Activated naive CD4-positive, alpha-beta T cell treated with anti-CD3 and anti-CD28 coated beads for 36 hours (primary cell): ENCODE results near the gene C6orf15. TPM values are rescaled to one million over a fixed set of nuclear protein-coding genes. Genes with fewer than 3 reads are reported as not detected.
A peak's percentile ranks its signal among the peaks of the same experiment; 100 is the strongest.

ENCODE experiments used
- CTCF ChIA-PET: fragments of 350-600 bp; sonication (Branson Sonifier 250); formaldehyde crosslinking; loops from one replicate; lab custom pipeline; 2021; ENCODE audit warnings: antibody characterized with exemption; lab: Charles Lee
- DNase-seq: peaks from one replicate; pipeline ENCODE4 v3.0.0-alpha.2; 2020
- H3K27ac Mint-ChIP-seq: one replicate; pipeline ENCODE4 v1.8.0; 2021; ENCODE audit warnings: mild to moderate bottlenecking, mixed read lengths
- H3K27me3 Mint-ChIP-seq: one replicate; pipeline ENCODE4 v1.8.0; 2021; ENCODE audit warnings: low read depth, mixed read lengths
- H3K36me3 Mint-ChIP-seq: one replicate; pipeline ENCODE4 v1.8.0; 2021; ENCODE audit warnings: low read depth, mixed read lengths
- H3K4me1 Mint-ChIP-seq: one replicate; pipeline ENCODE4 v1.8.0; 2021; ENCODE audit warnings: low read depth, mixed read lengths
- H3K4me3 Mint-ChIP-seq: one replicate; pipeline ENCODE4 v1.8.0; 2021; ENCODE audit warnings: mild to moderate bottlenecking, moderate library complexity, mixed read lengths
- H3K9me3 Mint-ChIP-seq: one replicate; pipeline ENCODE4 v1.8.0; 2021; ENCODE audit warnings: mixed read lengths
- intact Hi-C: fragments of 100-400 bp; cut with micrococcal nuclease; formaldehyde crosslinking; loops from one replicate; pipeline ENCODE4 v1.15.1; 2023
- total RNA-seq, 2 experiments: library from RNA; stranded (reverse); gene quantifications; one replicate each; pipeline ENCODE4 v1.2.3, GENCODE V29; 2021

C6orf15 gene
- total RNA-seq, 2 experiments from 2014 or later = not detected

GRCh38 chr6:31094389-31094881, 17.9 kb downstream of the C6orf15 start:
- DNase-seq = peak; percentile 75
- Mint-ChIP-seq H3K27ac (peak overlapping the region; percentile 81), H3K4me1 (peaks cover 36% of the 10 kb centered on the region), H3K36me3 (no peaks in the 10 kb centered on the region), H3K9me3 (no peaks in the 10 kb centered on the region), H3K4me3 (no peak overlapping the region), H3K27me3 (no peaks in the 10 kb centered on the region)
- intact Hi-C loops = no loop called here
- CTCF ChIA-PET = interaction anchor here (0.8 to 5.7 kb wide), 5 partner anchors 9 to 133 kb away, joined by 3 to 31 read pairs (median 3); no protein-coding TSS in a partner anchor

DNA sequence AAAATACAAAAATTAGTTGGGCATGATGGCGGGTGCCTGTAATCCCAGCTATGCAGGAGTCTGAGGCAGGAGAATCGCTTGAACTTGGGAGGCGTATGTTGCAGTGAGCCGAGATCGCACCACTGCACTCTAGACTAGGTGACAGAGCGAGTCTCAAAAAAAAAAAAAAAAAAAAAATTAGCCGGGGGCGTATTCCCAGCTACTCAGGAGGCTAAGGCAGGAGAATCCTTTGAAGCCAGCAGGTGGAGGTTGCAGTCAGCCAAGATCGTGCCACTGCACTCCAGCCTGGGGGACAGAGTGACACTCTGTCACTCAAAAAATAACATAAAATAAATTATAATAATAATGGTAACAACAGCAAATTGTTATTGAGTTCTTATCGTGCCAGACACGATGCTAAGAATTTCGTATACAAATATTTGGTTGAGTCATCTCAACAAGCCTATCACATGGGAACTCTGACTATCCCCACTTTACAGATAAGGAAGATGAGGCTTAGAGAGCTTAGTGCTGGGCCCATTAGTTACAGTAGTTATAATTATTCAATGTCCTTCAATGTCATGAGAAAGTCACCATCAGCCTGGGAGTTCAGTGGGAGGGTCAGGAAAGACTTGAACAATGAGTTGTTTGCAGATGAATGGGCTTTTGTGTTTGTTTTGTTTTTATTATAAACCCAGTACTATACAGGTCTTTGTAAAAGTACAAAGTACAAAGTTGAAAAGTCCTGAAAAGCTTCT, 19.4 kb downstream of the C6orf15 start:
- CTCF ChIA-PET = interaction anchor here (0.7 to 5.7 kb wide), 3 partner anchors 13 to 52 kb away, joined by 3 to 31 read pairs (median 4); no protein-coding TSS in a partner anchor
- no peaks in the 10 kb centered on the region for H3K27me3 Mint-ChIP-seq
- H3K36me3 Mint-ChIP-seq = no peaks in the 10 kb centered on the region
- H3K27ac Mint-ChIP-seq = no peak overlapping the region
- H3K4me1 Mint-ChIP-seq = peaks cover 35% of the 10 kb centered on the region
- H3K9me3 Mint-ChIP-seq = no peaks in the 10 kb centered on the region
- DNase-seq = no peak
- intact Hi-C loops = no loop called here
- H3K4me3 Mint-ChIP-seq = no peak overlapping the region

GRCh38 chr6:31092238-31092637, 20.1 kb downstream of the C6orf15 start:
- Mint-ChIP-seq H3K4me1 (peaks cover 34% of the 10 kb centered on the region), H3K4me3 (no peak overlapping the region), H3K27me3 (no peaks in the 10 kb centered on the region), H3K36me3 (no peaks in the 10 kb centered on the region), H3K9me3 (no peaks in the 10 kb centered on the region), H3K27ac (no peak overlapping the region)
- CTCF ChIA-PET = interaction anchor here (0.5 to 5.7 kb wide), 2 partner anchors 12 to 365 kb away, joined by 4 to 31 read pairs; no protein-coding TSS in a partner anchor
- no peak for DNase-seq
- intact Hi-C loops = no loop called here

DNA sequence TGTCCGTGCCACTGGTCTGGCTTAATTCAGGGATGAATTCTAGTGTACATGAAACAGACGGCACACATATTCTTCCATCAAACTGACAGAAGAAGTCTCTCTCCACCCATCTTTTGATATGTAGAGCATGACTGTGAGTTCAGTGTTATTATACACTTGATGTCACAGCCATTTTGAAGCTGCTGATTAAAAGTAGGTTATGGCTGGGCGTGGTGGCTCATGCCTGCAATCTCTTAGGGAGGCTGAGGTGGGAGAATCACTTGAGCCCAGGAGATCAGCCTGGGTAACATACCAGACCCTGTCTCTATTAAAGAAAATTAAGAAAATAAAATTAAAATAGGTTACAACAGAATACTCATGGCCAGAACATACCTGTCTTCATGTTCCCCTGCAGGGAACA, 20.7 kb downstream of the C6orf15 start:
- CTCF ChIA-PET = interaction anchor here (0.5 to 5.7 kb wide), 2 partner anchors 12 to 365 kb away, joined by 4 to 31 read pairs; no protein-coding TSS in a partner anchor
- Mint-ChIP-seq H3K27ac (no peak overlapping the region), H3K27me3 (no peaks in the 10 kb centered on the region)

DNA sequence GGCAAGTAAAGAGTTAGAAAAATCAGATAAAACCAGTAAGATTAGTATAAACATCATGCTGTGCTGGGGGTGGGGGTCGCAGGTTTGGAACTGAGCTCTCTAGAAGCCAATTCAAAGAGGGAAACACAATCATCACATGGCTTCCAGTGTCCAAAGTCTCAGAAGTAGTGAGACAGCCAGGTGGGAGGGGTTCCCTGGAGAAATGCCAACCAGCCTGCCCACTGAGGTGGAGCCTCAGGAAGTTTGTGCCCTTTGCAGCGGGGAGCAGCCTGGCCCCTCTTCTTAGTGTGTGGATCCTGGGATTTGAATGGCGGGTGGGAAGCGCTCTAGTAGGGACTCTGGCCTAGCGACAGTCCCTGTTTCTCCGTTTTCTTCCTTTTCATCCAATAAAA, 21.4 kb downstream of the C6orf15 start:
- CTCF ChIA-PET = interaction anchor here (0.5 to 5.7 kb wide), 4 partner anchors 11 to 412 kb away, joined by 3 to 31 read pairs (median 4); no protein-coding TSS in a partner anchor

More for the DNA sequence above, 20.7 kb downstream of the C6orf15 start:
- DNase-seq = no peak
- H3K36me3 Mint-ChIP-seq = no peaks in the 10 kb centered on the region
- intact Hi-C loops = no loop called here
- peaks cover 34% of the 10 kb centered on the region for H3K4me1 Mint-ChIP-seq
- no peak overlapping the region for H3K4me3 Mint-ChIP-seq
- H3K9me3 Mint-ChIP-seq = no peaks in the 10 kb centered on the region

GRCh38 chr6:31090275-31090972, 22.0 kb downstream of the C6orf15 start:
- no peak for DNase-seq
- intact Hi-C loops = no loop called here
- H3K9me3 Mint-ChIP-seq = no peaks in the 10 kb centered on the region
- no peaks in the 10 kb centered on the region for H3K27me3 Mint-ChIP-seq
- peaks cover 26% of the 10 kb centered on the region for H3K4me1 Mint-ChIP-seq
- CTCF ChIA-PET = interaction anchor here (0.6 to 5.7 kb wide), 3 partner anchors 10 to 411 kb away, joined by 3 to 31 read pairs (median 4); no protein-coding TSS in a partner anchor
- no peak overlapping the region for H3K27ac Mint-ChIP-seq
- H3K4me3 Mint-ChIP-seq = no peak overlapping the region
- H3K36me3 Mint-ChIP-seq = no peaks in the 10 kb centered on the region

More for the DNA sequence above, 21.4 kb downstream of the C6orf15 start:
- Mint-ChIP-seq H3K4me1 (peaks cover 28% of the 10 kb centered on the region), H3K9me3 (no peaks in the 10 kb centered on the region), H3K36me3 (no peaks in the 10 kb centered on the region), H3K4me3 (no peak overlapping the region), H3K27ac (no peak overlapping the region), H3K27me3 (no peaks in the 10 kb centered on the region)
- intact Hi-C loops = no loop called here
- DNase-seq = no peak

DNA sequence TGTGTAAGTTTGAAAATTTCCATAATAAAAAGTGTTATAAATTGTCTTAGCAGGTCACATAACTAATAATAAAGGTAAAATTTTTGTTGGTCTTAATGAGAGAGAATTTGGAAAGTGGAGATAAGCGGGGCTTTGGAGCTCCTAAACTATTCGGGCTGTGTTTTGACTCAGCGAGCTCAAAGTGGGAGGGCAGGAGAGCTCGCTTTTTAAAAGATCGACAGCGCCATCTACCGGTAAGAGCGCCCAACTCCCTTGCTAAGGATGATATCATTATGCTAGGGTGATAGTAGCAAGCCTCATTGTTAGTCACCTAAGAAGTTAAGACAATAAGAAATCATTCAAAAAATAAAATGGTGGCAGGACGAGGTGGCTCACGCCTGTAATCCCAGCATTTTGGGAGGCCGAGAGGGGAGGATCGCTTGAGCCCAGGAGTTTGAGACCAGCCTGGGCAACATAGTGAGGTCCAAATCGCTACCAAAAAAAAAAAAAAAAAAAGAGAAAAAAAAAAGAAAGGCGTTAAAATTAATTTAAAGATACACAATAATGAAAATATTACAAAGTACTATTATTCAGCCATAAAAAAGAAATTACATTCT, 24.8 kb downstream of the C6orf15 start:
- H3K9me3 Mint-ChIP-seq = no peaks in the 10 kb centered on the region
- H3K27me3 Mint-ChIP-seq = no peaks in the 10 kb centered on the region
- intact Hi-C loops = loop anchor here (1.0 to 5.0 kb wide), 7 partner anchors 19 to 547 kb away; partner anchors contain the start of genes FLOT1 and IER3
- DNase-seq = peak; percentile 95
- peaks cover 10% of the 10 kb centered on the region for H3K4me1 Mint-ChIP-seq
- H3K27ac Mint-ChIP-seq = no peak overlapping the region
- CTCF ChIA-PET = interaction anchor here (0.6 to 2.5 kb wide), 53 partner anchors 9 to 1617 kb away, joined by 3 to 21 read pairs (median 3); partner anchors contain the start of genes MUCL3, TCF19 and VARS2
- no peak overlapping the region for H3K4me3 Mint-ChIP-seq
- no peaks in the 10 kb centered on the region for H3K36me3 Mint-ChIP-seq

DNA sequence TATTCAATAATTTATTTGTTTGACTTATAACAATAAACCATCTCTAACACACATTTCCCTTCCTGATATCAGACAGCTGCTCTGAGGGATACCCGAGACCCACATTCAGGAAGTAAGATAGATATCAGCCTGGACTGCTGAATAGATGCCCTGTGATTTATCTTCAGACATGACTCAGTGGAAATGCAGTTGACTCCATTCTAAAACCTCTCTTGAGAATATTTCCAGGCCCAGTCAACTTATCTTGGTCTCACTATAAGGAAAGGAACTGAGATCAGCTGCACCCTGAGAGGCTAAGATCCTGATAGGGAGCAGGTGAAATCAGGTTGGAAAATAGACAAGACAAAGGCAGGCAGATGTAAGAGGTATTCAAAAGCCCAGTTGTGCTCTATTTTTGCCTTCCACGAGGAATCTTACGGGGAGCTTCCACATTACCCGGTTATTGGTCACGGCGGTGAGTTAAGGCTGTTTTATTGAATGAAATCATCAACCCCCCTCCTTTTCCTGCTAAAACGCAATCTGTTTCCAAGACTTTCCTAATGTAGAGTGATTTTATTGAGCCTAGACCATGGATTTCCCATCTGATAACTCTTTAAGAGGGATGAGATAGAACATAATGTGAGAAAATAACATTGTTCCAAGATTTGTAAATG, 25.5 kb downstream of the C6orf15 start:
- Mint-ChIP-seq H3K4me1 (peaks cover 10% of the 10 kb centered on the region), H3K4me3 (no peak overlapping the region), H3K36me3 (no peaks in the 10 kb centered on the region), H3K27ac (no peak overlapping the region), H3K27me3 (no peaks in the 10 kb centered on the region), H3K9me3 (no peaks in the 10 kb centered on the region)
- intact Hi-C loops = loop anchor here (1.0 to 5.0 kb wide), 7 partner anchors 18 to 546 kb away; partner anchors contain the start of genes FLOT1 and IER3
- CTCF ChIA-PET = interaction anchor here (0.6 to 2.5 kb wide), 53 partner anchors 8 to 1617 kb away, joined by 3 to 21 read pairs (median 3); partner anchors contain the start of genes MUCL3, TCF19 and VARS2
- DNase-seq = no peak

- H3K36me3 Mint-ChIP-seq = no peaks in the 10 kb centered on the region
- H3K27me3 Mint-ChIP-seq = no peaks in the 10 kb centered on the region
- intact Hi-C loops = no loop called here
- CTCF ChIA-PET = interaction anchor here (0.6 to 2.9 kb wide), 5 partner anchors 46 to 542 kb away, joined by 3 to 10 read pairs (median 4); partner anchors contain the start of gene VARS2
- no peak overlapping the region for H3K4me3 Mint-ChIP-seq
- H3K9me3 Mint-ChIP-seq = no peaks in the 10 kb centered on the region
- H3K4me1 Mint-ChIP-seq = peaks cover 17% of the 10 kb centered on the region
- DNase-seq = peak; percentile 70
- H3K27ac Mint-ChIP-seq = no peak overlapping the region
These were observed 28.5 kb downstream of the C6orf15 start for GRCh38 chr6:31083742-31084354.

DNA sequence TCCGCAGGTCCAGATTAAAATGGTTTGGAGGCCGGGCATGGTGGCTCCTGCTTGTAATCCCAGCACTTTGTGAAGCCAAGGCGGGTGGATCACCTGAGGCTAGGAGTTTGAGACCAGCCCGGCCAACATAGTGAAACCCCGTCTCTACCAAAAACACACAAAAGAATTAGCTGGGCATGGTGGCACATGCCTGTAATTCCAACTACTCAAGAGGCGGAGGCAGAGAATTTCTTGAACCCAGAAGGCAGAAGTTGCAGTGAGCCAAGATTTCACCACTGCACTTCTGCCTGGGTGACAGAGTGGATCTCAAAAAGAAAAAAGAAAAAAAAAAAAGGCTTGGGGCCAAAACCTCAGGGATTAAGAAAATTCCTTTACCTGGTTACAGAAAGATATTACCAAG, 30.5 kb downstream of the C6orf15 start:
- H3K27ac Mint-ChIP-seq = no peak overlapping the region
- peaks cover 9% of the 10 kb centered on the region for H3K4me1 Mint-ChIP-seq
- no peak overlapping the region for H3K4me3 Mint-ChIP-seq
- no peaks in the 10 kb centered on the region for H3K9me3 Mint-ChIP-seq
- CTCF ChIA-PET = interaction anchor here (0.7 to 4.2 kb wide), 4 partner anchors 11 to 203 kb away, joined by 3 to 73 read pairs (median 4); partner anchors contain the start of gene VARS2
- H3K36me3 Mint-ChIP-seq = no peaks in the 10 kb centered on the region
- no peak for DNase-seq
- H3K27me3 Mint-ChIP-seq = no peaks in the 10 kb centered on the region
- intact Hi-C loops = no loop called here
